ENCODE results near the gene CMTM2.

DNA sequence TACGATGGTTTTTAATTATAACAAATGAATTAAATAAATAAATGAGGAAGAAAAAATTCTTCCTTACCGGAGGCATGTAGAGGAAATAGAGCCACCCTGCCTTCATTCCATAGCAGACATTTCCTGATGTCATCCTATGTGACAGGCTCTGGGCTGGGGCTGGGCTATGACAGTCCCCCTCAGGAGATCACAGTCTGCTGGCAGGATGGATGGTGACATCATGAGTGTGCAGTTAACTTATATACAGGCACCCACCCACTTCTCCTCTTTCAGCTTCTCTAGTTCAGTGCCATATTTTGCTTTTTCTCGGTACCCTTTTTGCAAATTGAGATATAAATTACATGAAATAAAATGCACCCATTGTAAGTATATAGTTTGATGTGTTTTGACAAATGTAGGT is 18.8 kb downstream of the CMTM2 start:
- no peak for TF ChIP-seq EZH2 (IDR thresholded peaks at IDR 0.05; ENCODE audit: low read length, missing control alignments)
- TF ChIP-seq, protein P1, sequence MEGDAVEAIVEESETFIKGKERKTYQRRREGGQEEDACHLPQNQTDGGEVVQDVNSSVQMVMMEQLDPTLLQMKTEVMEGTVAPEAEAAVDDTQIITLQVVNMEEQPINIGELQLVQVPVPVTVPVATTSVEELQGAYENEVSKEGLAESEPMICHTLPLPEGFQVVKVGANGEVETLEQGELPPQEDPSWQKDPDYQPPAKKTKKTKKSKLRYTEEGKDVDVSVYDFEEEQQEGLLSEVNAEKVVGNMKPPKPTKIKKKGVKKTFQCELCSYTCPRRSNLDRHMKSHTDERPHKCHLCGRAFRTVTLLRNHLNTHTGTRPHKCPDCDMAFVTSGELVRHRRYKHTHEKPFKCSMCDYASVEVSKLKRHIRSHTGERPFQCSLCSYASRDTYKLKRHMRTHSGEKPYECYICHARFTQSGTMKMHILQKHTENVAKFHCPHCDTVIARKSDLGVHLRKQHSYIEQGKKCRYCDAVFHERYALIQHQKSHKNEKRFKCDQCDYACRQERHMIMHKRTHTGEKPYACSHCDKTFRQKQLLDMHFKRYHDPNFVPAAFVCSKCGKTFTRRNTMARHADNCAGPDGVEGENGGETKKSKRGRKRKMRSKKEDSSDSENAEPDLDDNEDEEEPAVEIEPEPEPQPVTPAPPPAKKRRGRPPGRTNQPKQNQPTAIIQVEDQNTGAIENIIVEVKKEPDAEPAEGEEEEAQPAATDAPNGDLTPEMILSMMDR (conservative IDR thresholded peaks at IDR 0.05 in 1 of 2, IDR thresholded peaks at IDR 0.05 in 1 of 2; ENCODE audit: low read depth in 1 of 2, low read length in 2 of 2) = no peak

Data from fibroblast of lung (primary cell).